AG04449 (cell line): Measurements from ENCODE around the gene RXFP1.

Experiments
- CTCF ChIA-PET: fragments of 350-600 bp; formaldehyde crosslinking; extraction: SDS; loops from one replicate; lab custom pipeline; 2021; ENCODE audit warnings: antibody characterized with exemption; lab: Yijun Ruan, JAX
- POLR2A ChIA-PET: fragments of 400-600, 350-600 bp; formaldehyde crosslinking; extraction: SDS; loops from one replicate; lab custom pipeline; 2020; ENCODE audit warnings: antibody characterized with exemption, inconsistent platforms; lab: Yijun Ruan, JAX
- DNase-seq: peaks from one replicate; pipeline ENCODE4 v3.0.0-alpha.2; 2010; ENCODE audit warnings: low read depth, low spot score
- H3K4me3 ChIP-seq: 2 replicates; pipeline ENCODE4 v1.5.1; 2011; ENCODE audit warnings: low read depth, mild to moderate bottlenecking, control low read depth, low read length
- CTCF ChIP-seq: IDR thresholded peaks from one replicate; pipeline ENCODE4 v1.5.1; 2011; ENCODE audit warnings: mild to moderate bottlenecking, moderate library complexity, low read length, control low read depth, inconsistent platforms; ENCODE audit not compliant: insufficient read depth; ENCODE audit errors: missing control alignments

Gene RXFP1

GRCh38 chr4:158538176-158538575, 16.5 kb downstream of the RXFP1 start:
- no peak for TF ChIP-seq CTCF
- no peak for DNase-seq
- ChIA-PET CTCF (no interaction called here), POLR2A (no interaction called here)
- H3K4me3 ChIP-seq = no peak overlapping the region

GRCh38 chr4:158538911-158539310, 17.2 kb downstream of the RXFP1 start:
- ChIA-PET POLR2A (no interaction called here), CTCF (no interaction called here)
- H3K4me3 ChIP-seq = no peak overlapping the region
- TF ChIP-seq CTCF = no peak
- no peak for DNase-seq

GRCh38 chr4:158540125-158540907, 18.6 kb downstream of the RXFP1 start:
- DNase-seq = no peak
- H3K4me3 ChIP-seq = no peak overlapping the region
- POLR2A ChIA-PET = no interaction called here
- no peak for TF ChIP-seq CTCF
- CTCF ChIA-PET = no interaction called here

GRCh38 chr4:158541506-158541905, 19.8 kb downstream of the RXFP1 start:
- DNase-seq = no peak
- ChIA-PET POLR2A (no interaction called here), CTCF (interaction anchor here (0.6 kb wide), 1 partner anchor 307 kb away, joined by 3 read pairs; no protein-coding TSS in a partner anchor)
- no peak for TF ChIP-seq CTCF
- no peak overlapping the region for H3K4me3 ChIP-seq

GRCh38 chr4:158543191-158543590, 21.5 kb downstream of the RXFP1 start:
- ChIA-PET POLR2A (no interaction called here), CTCF (interaction anchor here (1.0 kb wide), 1 partner anchor 16 kb away, joined by 3 read pairs; no protein-coding TSS in a partner anchor)
- no peak for DNase-seq
- TF ChIP-seq CTCF = no peak
- no peak overlapping the region for H3K4me3 ChIP-seq

GRCh38 chr4:158544141-158544540, 22.5 kb downstream of the RXFP1 start:
- H3K4me3 ChIP-seq = no peak overlapping the region
- no peak for DNase-seq
- ChIA-PET POLR2A (no interaction called here), CTCF (interaction anchor here (1.0 kb wide), 1 partner anchor 15 kb away, joined by 3 read pairs; no protein-coding TSS in a partner anchor)
- no peak for TF ChIP-seq CTCF
